ENCODE data around the gene TK2.
A peak's percentile ranks its signal among the peaks of the same experiment; 100 is the strongest.
"Not testable (repeated sequence)": the region's sequence is repeated elsewhere in the genome, so short reads cannot be mapped to it uniquely, and the experiment has no call there.

Gene TK2

GRCh38 chr16:66519482-66520373, 30.2 kb downstream of the TK2 start:
- DNase-seq = no peak

GRCh38 chr16:66517586-66518263, 32.2 kb downstream of the TK2 start:
- no peak for DNase-seq

GRCh38 chr16:66516808-66517585, 32.9 kb downstream of the TK2 start:
- peak; percentile 99 for DNase-seq

GRCh38 chr16:66516509-66516807, 33.5 kb downstream of the TK2 start:
- DNase-seq = no peak

GRCh38 chr16:66515596-66516508, 34.1 kb downstream of the TK2 start:
- no peak for DNase-seq

- DNase-seq = not testable (repeated sequence)
These were observed 34.8 kb downstream of the TK2 start for GRCh38 chr16:66514980-66515595.

- not testable (repeated sequence) for DNase-seq
These were observed 35.5 kb downstream of the TK2 start for GRCh38 chr16:66514391-66514790.

- peak; percentile 82 for DNase-seq
These were observed 36.7 kb downstream of the TK2 start for GRCh38 chr16:66513111-66513723.

GRCh38 chr16:66512272-66513110, 37.4 kb downstream of the TK2 start:
- DNase-seq = no peak

GRCh38 chr16:66511602-66512271, 38.2 kb downstream of the TK2 start:
- peak; percentile 85 for DNase-seq

GRCh38 chr16:66510711-66511601, 39.0 kb downstream of the TK2 start:
- DNase-seq = no peak

- no peak for DNase-seq
These were observed 39.6 kb downstream of the TK2 start for GRCh38 chr16:66510298-66510697.

GRCh38 chr16:66509576-66509975, 40.3 kb downstream of the TK2 start:
- no peak for DNase-seq

- DNase-seq = no peak
These were observed 40.9 kb downstream of the TK2 start for GRCh38 chr16:66508914-66509496.

GRCh38 chr16:66508248-66508913, 41.5 kb downstream of the TK2 start:
- no peak for DNase-seq

- DNase-seq = no peak
These were observed 42.1 kb downstream of the TK2 start for GRCh38 chr16:66507731-66508239.

GRCh38 chr16:66503612-66504011, 46.3 kb downstream of the TK2 start:
- DNase-seq = no peak

GRCh38 chr16:66503030-66503429, 46.9 kb downstream of the TK2 start:
- no peak for DNase-seq
